Measurements from ENCODE around the gene CLBA1.
"Not testable (repeated sequence)": the region's sequence is repeated elsewhere in the genome, so short reads cannot be mapped to it uniquely, and the experiment has no call there.

DNA sequence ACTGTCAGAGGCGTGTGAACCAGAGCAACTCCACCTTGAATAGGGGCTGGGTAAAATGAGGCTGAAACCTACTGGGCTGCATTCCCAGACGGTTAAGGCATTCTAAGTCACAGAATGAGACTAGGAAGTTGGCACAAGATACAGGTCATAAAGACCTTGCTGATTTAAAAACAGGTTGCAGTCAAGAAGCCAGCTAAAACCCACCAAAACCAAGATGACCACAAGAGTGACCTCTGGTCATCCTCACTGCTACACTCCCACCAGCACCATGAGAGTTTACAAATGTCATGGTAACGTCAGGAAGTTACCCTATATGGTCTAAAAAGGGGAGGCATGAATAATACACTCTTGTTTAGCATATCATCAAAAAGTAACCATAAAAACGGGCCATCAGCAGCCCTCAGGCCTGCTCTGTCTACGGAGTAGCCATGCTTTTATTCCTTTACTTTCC, 46.9 kb downstream of the CLBA1 start:
- TF ChIP-seq CTCF, POLR2A (IDR thresholded peaks at IDR 0.05): not testable (repeated sequence)
